IPS-11a (cell line): ENCODE results near the gene RDH13.
"Not testable (repeated sequence)": the region's sequence is repeated elsewhere in the genome, so short reads cannot be mapped to it uniquely, and the experiment has no call there.

Source experiments
- H3K4me3 ChIP-seq: one replicate; pipeline ENCODE4 v1.5.1; 2013; ENCODE audit warnings: low read depth, low read length, control low read depth

RDH13 gene

DNA sequence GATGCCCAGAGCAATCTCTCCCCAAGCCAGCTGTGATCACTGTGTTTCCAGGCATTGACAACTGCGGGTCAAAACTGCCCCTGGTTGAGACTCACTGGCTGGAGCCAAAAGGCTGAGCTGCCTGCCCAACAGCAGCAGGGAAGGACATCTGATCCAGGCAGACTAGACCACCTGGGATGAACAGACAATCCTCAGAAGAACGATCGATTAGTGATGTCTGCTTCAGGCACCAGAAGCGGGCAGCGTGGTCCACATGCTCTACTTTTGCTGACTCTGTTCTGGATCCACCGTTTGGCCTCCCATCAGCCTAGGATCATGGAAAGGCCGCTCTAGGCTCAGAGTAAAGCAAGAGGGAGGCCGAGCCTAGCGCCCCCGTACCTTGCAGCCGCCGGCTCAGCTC is 15.0 kb downstream of the RDH13 start:
- no peak overlapping the region for H3K4me3 ChIP-seq

DNA sequence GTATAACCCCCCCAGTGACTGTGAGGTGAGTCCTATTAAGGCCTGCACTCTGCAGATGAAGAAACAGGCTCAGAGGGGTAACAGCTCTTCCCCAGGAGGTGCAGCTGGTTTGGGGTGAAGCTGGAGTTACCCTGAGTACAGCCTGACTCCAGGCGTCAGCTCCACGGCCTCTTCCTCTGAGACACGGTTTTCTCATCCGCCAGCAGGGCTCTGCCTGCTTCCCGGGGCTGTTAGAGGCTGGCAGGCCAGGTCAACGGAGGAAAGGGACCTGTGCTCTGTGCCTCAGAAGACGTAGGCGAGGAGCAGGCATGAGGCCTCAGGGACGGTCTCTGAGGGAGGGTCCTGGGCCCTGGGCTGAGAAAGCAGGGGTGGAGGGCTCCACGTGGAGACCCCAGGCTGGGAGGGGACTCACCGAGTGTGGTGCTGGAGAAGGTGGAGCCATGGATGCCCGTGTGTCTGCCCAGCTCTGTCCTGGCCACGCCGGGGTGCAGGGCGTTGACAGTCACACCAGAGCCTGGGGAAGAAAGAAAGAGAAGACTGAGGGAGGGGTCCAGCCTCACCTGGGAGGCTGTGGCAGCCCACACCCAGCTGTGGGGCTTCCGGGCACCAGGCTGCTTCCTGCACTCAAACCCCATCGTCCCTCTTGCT is 15.8 kb downstream of the RDH13 start:
- no peak overlapping the region for H3K4me3 ChIP-seq

DNA sequence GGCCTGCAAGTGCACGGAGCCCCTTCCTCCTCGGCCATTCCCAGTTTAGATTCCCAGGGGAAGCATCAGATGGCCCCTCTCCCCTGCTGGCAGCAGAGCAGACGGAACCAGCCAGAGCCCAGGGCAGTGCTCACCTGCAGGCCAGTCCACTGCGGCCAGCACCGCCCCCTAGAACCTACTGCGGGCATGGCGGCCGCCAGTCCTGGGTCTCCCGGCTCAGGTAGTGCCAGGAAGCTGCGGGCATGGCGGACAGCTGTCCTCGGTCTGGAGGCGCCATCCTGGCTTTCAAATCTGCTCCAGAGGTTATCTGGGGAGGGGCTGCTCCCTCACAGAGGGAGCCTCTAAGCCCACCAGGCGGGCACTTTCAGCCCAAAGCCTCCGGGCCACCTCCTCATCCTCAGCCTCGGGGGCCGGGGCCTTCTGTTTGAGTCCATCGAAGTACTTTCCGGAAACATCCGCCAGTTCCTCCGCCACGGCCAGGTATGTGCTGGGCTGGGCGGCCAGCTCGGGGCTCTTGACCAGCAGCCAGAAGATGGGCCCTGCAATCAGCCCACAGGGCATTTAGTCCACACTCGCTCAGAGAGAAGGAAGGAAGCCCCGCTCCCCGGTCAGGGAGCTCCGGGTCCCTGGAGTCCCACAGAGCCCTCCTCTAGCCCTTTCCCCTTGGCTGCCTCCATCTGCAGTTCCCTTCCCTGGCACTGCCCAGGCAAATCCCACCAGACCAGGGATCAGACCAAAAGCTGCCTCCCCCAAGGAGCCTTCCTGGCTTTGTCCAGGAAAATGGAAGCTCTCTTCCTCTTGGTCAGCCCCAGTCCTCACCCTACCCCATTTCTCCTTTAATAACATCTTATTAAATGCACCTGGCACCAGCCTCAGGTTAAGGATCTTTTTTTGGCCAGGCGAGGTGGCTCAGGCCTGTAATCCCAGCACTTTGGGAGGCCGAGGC is 17.9 kb downstream of the RDH13 start:
- H3K4me3 ChIP-seq, result no peak overlapping the region

DNA sequence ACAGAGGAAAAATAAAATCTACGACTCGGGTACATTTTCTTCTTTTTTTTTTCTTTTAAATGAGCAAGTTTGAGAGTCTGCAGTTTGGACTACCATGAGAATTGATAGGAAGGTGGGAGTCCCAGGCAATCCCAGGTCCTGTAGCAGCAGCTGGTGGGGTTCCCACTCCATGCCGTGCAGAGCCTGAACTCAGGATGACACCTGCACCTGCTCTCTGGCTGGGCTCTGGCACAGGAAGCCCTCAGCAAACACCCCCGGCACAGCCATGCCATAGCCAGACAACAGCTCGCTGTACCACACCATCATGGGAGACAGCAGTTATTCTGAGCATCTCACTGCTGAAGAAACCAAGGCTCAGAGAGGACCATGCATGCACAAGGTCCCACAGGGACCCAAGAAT is 18.7 kb downstream of the RDH13 start:
- H3K4me3 ChIP-seq, result no peak overlapping the region

DNA sequence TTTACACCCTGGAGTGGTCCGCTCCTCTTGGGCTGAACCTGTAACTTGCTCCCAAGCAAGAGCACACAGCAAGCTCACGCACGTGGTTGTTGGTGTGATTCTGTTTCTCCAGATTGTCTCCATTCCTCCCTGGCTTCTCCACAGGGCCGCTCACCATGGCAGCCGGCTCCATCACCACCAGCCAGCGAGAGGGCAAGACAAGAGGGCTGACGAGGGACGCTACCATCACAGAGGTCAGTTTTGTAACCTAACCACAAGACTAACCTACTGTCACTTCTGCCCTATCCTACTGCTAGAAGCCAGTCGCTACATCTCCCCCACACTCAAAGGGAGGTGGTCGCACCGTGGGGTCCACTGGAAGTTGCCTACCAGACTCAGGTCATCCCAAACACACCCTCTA is 20.3 kb downstream of the RDH13 start:
- no peak overlapping the region for H3K4me3 ChIP-seq

DNA sequence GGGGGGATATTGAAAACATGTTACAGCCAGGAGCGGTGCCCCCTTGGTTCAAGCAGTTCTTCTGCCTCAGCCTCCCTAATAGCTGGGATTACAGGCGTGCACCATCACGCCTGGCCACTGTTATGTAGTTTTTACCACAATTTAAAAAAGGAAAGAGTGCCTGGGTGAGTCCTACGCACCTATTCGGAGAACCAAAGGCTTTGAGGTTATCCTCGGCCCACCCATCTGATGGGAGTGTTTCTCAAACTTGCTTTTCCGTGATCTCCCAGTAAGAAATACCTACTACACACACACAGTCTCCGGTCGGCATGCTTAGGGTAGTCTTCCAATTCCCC is 20.6 kb downstream of the RDH13 start:
- H3K4me3 ChIP-seq, result no peak overlapping the region

DNA sequence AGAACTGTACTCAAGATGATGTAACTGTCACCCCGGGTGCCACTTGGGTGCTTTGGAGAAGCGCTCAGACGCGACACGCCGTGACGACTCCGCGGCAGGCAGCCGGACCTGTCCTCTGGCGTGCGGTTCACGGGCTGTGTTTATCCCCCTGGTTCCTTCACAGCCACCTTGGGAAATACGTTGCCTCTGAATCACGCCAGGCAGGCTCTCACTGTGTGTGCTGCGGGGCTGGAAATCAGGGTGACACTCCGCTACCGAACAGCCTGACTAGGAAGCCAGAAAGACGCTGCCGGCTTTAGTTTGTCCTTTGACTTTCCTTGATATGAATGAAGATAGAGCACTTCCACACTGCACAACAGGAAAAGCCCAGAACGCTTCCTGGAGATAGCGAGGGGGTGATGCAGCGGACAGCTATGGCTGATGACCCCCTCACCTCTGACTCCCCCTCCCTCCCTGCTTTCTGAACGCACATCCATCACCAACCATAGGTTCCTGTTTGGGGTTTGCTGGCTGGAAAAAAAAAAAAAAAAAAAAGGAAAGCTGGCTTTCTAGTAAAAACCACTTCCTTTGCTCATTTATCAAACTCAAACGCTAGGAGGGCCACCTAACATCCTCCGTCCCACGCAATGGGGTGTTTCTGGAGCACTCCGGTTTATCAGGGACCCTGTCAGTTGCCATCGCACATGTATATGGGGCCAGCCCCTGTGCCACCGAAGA is 21.2 kb downstream of the RDH13 start:
- H3K4me3 ChIP-seq, result no peak overlapping the region

DNA sequence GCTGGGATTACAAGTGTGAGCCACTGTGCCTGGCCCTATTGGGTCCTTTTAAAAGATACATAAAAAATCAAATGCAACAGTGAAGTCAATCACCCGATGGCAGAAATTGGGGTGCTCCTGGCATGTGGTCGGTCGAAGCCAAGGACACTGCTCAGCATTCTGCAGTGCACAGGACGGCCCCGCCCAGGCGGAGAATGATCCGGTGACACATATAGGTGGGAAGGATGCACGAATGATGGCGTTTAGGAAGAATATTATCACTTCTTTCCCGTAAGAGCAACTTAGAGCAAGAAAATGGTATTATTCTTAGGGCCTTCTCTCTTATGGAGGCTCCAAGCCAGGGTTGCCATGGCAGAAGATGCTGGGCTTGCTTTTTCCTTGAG is 21.7 kb downstream of the RDH13 start:
- no peak overlapping the region for H3K4me3 ChIP-seq

DNA sequence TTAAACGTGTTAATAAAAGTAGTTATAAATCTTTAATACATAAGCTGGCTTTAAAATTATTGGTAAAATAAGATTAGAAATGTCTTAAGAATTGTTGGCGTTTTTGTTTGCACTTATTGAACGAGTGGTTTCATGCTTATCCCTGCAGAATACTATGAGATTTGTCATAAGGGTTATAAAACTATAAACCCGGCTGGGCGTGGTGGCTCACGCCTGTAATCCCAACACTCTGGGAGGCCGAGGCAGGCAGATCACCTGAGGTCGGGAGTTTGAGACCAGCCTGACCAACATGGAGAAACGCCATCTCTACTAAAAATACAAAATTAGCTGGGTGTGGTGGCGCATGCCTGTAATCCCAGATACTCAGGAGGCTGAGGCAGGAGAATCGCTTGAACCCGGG is 22.3 kb downstream of the RDH13 start:
- not testable (repeated sequence) for H3K4me3 ChIP-seq

DNA sequence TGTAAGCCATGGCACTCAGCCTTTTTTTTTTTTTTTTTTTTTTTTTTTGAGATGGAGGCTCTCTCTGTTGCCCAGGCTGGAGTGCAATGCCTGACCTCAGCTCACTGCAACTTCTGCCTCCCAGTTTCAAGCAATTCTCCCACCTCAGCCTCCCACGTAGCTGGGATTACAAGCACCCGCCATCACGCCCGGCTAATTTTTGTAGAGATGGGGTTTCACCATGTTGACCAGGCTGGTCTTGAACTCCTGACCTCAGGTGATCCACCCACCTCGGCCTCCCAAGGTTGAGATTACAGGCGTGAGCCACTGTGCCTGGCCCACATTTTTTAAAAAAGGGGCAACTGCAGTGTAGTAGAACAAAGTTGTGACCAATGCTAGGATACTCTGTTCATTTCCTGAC is 25.3 kb downstream of the RDH13 start:
- not testable (repeated sequence) for H3K4me3 ChIP-seq

DNA sequence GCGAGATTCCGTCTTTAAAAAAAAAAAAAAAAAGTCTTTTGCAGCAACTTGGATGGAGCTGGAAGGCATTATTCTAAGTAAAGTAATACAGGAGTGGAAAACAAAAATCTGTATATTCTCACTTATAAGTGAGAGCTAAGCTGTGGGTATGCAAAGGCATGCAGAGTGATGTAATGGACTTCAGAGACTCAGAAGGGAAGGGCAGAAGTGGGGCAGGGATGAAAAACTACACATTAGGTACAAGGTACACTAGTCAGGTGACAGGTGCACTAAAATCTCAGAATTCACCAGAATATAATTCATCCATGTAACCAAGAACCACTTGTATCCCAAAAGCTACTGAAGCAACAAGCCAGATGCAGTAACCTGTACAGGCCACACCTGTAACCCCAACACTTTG is 26.9 kb downstream of the RDH13 start:
- no peak overlapping the region for H3K4me3 ChIP-seq

DNA sequence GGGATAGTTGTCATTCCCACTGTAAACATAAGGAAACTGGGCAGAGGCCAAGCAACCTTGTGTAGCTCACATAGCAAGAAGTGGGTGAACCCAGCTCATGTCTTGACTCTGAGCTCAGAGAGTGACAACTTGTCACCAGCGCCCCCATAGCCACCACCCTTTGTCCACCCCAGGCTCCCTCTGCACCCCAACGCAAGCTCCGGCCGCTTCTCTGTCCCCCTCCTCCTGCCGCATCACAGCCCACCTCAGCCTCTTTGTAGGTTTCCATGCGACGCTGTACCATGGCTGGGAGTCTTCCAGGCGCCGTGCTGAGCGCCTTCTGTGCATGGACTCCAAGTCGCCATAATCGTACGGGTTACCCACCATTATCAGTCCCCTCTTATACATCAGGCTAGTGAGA is 28.2 kb downstream of the RDH13 start:
- H3K4me3 ChIP-seq, result no peak overlapping the region

DNA sequence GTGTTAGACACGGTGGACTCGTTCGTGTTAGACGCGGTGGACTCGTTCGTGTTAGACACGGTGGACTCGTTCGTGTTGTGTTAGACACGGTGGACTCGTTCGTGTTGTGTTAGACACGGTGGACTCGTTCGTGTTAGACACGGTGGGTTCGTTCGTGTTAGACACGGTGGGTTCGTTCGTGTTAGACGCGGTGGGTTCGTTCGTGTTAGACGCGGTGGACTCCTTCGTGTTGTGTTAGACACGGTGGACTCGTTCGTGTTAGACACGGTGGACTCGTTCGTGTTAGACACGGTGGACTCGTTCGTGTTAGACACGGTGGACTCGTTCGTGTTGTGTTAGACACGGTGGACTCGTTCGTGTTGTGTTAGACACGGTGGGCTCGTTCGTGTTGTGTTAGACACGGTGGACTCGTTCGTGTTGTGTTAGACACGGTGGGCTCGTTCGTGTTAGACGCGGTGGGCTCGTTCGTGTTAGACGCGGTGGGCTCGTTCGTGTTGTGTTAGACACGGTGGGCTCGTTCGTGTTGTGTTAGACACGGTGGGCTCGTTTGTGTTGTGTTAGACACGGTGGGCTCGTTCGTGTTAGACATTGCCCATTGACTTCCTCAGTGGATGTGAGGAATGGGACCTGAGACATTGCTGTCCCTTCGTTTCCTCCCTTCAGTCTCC is 29.8 kb downstream of the RDH13 start:
- H3K4me3 ChIP-seq, result not testable (repeated sequence)

DNA sequence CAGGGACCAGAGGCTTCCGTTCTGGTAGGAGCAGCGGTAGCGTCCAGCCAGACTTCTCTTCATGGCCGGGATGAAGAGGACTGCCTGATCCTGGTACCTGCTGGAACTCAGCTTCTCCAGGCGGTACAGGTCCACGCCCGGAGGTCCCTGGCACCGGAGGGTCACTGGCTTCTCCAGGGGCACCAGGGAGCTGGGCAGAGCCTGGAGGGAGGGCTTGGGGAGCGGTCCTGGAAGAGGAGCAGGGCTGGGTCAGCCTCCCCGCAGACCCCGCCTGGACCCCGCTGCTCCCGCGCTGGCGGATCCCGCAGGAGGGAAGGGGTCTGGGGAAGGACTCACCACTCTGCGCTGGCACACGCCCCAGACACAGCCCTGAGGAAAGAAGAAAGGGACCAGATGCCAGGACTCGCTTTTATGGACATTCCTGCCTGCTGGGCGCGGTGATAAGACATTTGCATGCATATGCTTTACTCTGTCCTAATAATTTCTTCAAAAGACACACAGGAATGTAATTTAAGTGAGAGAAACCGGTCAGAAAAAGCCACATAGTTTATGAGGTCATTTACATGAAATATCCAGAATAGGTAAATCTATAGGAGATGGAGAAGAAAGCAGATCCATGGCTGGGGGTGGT is 30.7 kb downstream of the RDH13 start:
- H3K4me3 ChIP-seq, result no peak overlapping the region

DNA sequence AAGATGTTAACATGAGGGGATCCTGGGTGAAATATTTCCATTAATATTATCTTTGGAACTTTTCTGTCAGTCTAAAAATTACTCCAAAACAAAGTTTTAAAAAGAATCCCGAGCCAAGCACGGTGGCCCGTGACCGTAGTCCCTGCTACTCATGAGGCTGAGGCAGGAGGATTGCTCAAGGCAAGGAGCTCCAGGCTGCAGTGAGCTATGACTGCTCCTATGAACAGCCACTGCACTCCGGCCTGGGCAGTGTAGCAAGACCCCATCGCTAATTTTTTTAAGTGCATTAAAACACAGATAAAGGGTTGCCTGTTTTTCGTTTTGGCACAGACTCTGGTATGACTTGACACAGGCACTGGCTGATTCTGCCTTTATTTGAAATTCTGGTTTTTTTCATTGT is 31.8 kb downstream of the RDH13 start:
- no peak overlapping the region for H3K4me3 ChIP-seq

DNA sequence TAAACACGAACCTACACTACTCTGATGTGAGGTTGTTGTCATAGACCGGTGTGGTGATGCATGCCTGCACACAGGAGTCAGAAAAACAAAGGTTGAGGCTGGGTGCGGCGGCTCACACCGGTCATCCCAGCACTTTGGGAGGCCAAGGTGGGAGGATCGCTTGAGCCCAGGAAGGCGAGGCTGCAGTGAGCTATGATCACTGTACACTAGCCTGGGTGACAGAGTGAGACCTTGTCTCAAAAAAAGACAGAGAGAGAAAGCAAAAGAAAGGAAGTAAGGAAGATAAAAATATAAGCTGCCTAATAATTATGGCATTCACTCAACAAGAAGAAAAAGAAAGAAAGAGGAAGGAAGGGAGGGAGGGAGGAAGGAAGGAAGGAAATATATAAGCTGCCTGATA is 34.2 kb downstream of the RDH13 start:
- no peak overlapping the region for H3K4me3 ChIP-seq

DNA sequence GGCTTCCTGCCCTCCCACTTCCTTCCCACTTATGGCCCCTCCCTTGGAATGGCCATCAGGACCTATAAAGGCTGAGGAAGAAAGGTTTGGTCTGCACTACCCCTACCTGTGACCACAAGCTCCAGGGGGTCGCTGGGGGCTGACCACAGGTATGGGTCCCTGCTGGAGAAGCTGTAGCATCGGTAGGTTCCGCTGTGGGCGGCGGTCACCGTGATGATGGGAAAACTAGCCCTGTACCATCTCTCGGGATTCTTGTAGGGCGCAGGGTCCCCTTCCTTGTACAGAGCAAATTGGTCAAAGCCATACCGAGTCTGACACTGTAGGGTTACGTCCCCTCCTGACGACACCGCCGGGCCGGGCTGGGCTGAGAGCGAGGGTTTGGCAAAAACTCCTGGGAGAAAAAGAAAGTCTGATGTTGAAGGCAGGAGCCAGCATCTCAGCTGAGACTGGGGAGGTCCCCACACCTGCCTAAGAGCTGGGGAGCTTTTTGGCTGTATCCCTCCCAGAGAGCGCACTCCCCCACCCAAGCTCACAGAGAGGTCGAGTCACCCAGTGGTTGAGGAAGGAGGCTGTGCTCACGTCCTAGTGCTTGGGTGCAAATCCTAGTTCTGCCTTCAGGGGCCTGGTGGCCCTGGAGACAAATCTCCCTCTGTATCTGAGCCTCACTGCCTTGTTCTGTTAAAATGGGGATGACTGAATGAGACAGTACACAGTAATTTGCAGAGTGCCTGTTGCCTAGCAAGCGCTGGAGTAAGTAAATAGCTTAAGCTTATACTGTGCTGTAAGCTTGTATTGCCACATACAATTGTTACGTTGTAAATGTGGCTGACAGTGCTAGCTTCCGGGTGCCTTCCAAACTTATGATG is 35.2 kb downstream of the RDH13 start:
- no peak overlapping the region for H3K4me3 ChIP-seq

DNA sequence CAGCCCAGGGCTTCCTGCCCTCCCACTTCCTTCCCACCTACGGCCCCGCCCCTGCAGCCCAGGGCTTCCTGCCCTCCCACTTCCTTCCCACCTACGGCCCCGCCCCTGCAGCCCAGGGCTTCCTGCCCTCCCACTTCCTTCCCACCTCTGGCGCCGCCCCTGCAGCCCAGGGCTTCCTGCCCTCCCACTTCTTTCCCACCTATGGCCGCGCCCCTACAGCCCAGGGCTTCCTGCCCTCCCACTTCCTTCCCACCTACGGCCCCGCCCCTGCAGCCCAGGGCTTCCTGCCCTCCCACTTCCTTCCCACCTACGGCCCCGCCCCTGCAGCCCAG is 35.8 kb downstream of the RDH13 start:
- H3K4me3 ChIP-seq, result not testable (repeated sequence)

DNA sequence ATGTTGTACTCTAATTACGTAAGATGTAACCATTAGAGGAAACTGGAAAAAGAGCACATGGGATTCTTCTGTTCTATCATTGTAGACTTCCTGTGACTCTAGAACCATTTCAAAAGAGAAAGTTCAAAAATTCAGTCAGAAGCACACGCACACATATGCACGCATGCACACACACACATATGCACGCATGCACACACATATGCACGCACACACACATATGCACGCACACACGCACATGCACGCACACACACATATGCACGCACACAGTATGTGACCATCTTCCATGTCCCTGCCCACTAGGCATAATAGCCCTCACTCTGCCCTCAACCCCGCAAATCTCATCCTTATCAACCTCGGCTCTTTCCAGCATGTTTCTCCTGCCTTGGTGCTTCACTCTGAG is 38.8 kb downstream of the RDH13 start:
- no peak overlapping the region for H3K4me3 ChIP-seq

DNA sequence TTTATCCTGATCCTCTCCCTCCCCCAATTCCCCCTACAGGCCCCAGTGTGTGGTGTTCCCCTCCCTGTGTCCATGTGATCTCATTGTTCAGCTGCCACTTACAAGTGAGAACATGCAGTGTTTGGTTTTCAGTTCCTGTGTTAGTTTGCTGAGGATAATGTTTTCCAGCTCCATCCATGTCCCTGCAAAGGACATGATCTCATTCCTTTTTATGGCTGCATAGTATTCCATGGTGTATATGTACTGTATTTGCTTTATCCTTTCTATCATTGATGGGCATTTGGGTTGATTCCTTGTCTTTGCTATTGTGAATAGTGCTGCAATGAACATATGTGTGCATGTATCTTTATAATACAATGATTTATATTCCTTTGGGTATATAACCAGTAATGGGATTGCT is 42.6 kb downstream of the RDH13 start:
- H3K4me3 ChIP-seq, result not testable (repeated sequence)
